ENCODE measurements around the gene MMRN1.
A peak's percentile ranks its signal among the peaks of the same experiment; 100 is the strongest.

MMRN1 gene, protein sequence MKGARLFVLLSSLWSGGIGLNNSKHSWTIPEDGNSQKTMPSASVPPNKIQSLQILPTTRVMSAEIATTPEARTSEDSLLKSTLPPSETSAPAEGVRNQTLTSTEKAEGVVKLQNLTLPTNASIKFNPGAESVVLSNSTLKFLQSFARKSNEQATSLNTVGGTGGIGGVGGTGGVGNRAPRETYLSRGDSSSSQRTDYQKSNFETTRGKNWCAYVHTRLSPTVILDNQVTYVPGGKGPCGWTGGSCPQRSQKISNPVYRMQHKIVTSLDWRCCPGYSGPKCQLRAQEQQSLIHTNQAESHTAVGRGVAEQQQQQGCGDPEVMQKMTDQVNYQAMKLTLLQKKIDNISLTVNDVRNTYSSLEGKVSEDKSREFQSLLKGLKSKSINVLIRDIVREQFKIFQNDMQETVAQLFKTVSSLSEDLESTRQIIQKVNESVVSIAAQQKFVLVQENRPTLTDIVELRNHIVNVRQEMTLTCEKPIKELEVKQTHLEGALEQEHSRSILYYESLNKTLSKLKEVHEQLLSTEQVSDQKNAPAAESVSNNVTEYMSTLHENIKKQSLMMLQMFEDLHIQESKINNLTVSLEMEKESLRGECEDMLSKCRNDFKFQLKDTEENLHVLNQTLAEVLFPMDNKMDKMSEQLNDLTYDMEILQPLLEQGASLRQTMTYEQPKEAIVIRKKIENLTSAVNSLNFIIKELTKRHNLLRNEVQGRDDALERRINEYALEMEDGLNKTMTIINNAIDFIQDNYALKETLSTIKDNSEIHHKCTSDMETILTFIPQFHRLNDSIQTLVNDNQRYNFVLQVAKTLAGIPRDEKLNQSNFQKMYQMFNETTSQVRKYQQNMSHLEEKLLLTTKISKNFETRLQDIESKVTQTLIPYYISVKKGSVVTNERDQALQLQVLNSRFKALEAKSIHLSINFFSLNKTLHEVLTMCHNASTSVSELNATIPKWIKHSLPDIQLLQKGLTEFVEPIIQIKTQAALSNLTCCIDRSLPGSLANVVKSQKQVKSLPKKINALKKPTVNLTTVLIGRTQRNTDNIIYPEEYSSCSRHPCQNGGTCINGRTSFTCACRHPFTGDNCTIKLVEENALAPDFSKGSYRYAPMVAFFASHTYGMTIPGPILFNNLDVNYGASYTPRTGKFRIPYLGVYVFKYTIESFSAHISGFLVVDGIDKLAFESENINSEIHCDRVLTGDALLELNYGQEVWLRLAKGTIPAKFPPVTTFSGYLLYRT

DNA sequence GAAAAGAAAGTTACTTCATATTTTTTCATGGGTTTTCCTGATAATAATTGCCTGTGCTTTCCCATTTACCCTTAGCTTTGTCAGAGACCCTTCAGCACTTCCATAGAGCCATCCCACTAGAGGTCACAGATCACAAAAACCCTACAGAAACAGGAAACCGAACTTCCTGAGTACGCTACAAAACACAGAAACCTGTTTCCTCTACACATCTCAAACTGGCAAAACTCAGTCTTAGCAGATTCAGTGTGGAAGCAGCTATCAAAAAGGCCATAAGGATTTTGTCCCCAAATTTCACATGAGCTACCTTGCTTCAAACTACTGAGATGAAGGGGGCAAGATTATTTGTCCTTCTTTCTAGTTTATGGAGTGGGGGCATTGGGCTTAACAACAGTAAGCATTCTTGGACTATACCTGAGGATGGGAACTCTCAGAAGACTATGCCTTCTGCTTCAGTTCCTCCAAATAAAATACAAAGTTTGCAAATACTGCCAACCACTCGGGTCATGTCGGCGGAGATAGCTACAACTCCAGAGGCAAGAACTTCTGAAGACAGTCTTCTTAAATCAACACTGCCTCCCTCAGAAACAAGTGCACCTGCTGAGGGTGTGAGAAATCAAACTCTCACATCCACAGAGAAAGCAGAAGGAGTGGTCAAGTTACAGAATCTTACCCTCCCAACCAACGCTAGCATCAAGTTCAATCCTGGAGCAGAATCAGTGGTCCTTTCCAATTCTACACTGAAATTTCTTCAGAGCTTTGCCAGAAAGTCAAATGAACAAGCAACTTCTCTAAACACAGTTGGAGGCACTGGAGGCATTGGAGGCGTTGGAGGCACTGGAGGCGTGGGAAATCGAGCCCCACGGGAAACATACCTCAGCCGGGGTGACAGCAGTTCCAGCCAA is at the start of gene MMRN1:
Gene MMRN1, plus strand, starts transcription at position 206 of the 902 bp plus-strand sequence. Its CDS starts 118 bp downstream, at position 324.
- DNase-seq, result no peak

DNA sequence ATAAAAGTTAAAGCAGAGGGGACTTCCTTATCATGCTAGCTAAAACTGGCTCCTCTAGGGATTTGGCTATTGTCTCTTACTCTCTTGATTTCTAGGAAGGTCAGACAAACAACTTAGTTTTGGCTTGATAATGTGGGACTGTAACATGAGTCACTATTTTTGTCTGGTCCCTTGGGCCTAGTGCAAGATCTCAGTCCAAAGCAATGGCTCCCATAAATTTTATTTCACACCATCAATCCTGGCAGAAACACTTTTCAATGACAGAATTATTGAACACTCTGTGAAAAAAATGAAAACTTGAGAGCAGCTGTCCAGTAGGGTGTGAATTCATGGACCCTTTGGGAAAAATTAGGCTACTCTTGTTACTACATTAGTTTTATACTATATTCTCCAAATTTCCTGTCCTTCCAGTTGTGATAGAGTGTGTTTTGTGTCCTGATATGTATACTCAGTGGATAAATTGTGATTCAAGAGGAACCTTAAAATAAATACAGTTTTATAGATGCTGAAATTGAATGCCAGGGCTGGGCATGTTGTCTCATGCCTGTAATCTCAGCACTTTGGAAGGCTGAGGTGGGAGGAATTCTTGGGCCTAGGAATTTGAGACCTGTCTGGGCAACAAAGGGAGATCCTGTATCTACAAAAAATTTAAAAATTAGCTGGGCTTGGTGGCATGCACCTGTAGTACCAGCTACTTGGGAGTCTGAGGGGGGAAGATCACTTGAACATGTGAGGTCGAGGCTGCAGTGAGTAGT is 46.9 kb upstream of the MMRN1 start:
- DNase-seq, result no peak

DNA sequence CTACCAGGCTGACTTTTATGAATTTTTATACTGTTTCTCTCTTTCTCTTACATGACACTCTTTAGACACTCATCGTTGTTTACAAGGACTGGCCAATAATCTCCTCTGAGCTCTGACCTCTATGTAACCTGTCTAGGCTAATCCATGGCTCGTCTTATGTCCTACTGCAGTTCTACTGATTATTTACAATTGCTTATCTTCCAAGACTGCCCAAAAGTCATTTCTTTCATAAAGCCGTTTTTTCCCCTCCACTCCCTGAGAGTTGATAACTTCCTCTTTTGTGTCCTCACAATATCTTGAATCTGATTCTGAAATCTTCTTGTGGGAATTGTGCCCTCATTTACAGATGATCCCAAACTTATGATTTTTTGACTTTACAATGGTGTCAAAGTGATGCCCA is 39.4 kb upstream of the MMRN1 start:
- DNase-seq, result no peak

DNA sequence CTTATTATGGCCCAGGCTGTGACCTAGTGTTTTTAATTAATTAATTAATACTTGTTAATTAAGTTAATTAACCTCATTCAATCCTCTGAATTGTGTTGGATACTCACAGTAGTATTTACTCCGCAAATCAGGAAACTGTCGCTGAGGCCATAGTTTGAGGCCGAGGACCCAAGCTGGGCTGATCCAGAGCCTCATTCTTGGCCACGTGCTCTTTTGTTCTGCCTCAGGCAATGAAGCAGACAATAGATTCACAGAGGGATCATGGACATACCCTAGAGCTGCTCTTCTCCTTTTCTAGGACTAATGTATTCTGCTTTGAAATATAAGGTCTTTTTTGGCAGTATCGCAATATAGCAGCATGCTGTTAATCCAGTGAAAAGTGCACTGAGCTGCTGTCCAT is 33.7 kb upstream of the MMRN1 start:
- DNase-seq, result no peak

DNA sequence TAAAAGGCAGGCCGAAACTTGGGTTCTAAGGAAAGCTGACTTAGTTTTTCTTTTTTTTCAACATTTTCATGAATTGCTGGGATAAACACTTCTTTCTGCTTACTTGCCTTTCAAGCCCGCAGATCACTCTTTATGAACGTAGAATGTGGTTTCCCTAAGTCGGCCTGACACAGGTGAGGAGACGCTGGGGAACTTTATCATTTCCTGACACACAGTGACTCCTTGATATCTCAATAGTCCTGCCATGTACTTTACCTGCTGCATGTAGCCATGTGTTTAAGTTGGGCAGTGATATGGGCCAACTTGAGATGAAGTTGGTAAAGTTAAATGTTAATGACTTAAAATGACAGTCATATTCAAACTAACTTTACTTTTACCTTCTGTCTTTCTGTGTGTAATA is 31.1 kb upstream of the MMRN1 start:
- DNase-seq, result no peak

DNA sequence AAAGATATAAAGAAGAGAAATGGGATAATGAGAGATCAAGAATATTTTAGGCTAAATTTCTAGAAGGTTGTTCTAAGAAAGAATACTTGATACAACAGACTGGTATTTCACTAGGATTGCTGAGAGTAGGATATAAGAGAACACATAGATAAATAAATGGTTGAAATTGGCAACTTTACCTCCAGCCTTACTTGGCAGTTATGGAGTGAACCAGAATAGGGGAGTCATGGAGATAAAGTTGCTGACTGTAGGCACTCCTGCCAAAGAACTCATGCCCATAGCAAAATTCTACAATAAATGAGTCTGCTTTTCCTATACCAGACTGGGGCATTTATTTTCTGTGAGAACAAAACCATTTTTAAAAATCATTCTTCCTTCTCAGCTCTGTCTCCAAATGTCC is 26.4 kb upstream of the MMRN1 start:
- no peak for DNase-seq

DNA sequence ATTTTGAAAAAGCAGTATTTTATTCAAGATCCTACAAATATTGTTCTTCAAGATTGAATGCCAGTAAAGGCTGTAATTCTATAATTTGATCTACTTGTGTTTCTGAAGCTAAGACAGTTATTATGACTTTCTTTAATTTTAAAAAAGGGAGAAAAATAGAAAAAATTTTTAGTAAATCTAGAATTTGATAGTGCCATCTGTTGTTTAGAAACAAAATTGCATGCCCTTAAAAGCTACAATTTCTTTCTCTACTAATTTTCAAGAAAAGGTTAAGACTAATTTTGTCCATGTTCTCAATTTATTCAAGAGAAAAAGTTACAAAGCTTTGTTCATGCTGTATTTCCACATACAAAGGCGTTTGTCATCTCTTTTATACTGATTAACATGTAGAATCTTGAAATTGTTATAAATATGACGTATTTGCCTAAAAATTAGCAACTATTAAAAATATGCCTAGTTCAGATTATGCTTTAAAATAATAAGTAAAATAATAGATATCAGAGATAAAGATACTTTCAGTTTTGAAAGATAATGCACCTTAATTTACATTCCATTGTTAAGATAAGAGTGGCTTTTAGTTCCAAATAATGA is 25.6 kb upstream of the MMRN1 start:
- no peak for DNase-seq

DNA sequence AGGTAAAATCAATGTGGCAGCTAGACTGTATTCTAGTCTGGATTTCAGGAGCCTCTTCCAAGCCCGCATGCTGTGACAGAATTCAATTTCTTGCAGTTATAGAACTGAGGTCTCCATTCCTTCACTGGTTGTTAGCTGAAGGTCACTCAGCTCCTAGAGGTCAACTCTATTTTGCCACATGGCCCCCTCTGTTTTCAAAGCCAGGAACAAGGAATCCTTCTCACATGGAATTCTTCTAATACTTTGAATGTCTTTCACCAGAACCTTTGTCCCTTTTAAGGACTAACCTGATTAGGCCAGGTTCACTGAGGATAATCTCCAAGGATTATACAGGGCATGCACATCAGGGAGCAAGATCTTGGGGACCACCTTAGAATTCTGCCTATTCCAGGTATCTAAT is 23.4 kb upstream of the MMRN1 start:
- DNase-seq, result no peak

DNA sequence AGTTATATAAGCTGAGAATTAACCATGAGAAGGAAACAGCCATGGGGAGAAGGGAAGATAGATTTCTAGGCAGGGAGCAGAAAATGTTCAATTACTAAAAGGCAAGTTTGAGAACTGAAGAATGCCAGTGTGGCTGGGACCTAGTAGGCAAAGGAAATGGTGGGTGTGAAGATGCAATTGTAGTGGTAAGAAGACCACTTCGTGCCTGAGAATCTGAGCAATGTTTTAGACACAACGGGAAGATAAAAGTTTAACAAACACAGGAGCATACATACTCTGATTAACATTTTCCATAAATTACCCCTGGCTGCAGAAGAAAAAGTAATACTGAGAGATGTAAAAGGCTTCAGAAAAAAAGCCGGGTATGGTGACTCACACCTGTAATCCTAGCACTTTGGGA is 18.1 kb upstream of the MMRN1 start:
- no peak for DNase-seq

DNA sequence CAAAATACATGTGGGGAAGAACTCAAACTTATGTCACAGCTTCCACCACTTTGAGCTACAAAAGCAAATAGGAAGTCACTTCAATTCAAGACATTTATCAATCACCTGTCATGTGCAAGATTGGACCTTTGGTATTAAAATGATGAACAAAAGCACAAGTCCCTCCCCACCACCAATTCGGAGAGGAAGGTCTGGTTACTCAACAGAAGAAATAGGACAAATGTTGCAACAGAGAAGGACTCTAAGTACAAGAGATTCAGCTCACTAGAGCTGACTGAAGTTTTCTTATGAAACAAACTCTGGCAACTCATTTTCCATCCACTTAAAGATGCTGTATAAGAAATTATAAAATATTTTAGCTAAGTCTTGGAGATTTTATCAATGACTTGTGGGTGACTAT is 16.0 kb upstream of the MMRN1 start:
- no peak for DNase-seq

DNA sequence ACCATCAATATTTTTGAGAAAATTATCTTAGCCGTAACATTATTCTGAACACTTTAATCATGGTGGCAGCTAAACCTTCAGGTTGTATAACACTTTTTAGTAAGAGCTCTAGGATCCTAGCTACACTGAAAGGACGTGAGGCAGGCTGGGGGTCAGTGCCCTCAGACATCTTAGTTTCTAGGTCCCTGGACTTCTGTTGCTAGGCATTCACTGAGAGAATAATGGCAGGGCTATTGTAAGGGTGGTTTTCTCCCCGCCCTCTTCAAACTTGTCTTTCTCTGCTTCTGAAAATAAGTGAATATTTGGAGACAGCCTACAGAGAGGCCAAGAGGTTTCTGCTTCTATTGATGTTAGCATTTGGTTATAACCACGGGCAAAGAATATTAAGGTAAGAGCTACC is 15.4 kb upstream of the MMRN1 start:
- no peak for DNase-seq

DNA sequence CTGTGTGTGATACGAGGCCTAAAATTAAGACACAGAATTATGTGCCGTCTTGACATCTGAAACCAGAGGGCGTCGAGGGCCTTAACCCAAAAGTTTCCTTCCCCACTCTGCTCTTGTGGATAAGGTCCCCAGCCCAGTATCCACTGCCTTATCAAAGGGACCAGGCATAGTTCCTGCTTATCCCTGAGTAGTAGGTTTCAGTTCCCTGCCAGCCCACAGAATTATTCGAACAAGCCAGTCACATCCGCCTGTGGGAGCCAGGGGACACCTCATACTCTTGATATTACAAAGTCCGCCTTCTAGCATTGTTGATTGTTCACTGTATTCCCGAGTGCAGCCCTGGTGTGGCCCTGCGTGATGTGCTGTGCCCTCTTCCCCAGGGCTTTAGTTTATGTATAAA is 5.4 kb upstream of the MMRN1 start:
- DNase-seq, result no peak

DNA sequence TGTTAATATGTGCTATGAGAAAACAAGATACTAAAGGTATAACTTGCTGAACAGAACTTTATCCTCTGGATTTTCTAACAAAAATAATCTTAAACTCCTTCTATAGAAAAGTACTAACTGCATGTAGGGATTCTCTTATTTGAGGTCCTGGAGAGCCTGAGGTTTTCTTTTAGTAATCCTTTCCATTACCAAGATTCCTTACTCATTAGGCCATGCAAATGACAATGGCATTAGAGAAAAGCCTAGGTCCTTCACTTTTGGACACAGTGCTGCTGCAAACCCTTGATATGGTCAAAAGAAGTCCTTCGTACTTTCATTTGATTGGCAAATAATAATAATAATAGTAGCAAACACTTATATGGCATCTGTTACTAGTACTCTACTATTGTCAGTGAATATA is 3.2 kb downstream of the MMRN1 start:
- no peak for DNase-seq

DNA sequence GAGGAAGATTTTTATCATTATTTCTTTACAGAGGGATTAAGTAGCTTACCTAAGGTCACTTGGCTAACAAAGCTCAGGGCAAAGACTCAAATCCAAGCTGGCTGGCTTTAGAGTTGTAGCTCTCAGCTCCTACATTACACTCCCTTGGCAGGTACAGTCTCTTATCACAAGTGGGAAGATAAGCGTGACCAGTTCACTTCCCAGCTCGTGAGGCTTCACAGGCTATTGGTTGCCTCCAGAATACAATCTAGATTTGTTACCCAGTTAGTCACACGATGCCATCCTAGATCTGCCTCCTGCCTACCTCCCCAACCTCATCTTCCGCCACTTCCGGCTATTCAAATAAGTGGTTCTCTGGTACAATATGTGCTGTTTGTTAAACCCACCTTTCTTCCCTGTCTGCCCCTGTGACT is 3.7 kb downstream of the MMRN1 start:
- DNase-seq, result no peak

DNA sequence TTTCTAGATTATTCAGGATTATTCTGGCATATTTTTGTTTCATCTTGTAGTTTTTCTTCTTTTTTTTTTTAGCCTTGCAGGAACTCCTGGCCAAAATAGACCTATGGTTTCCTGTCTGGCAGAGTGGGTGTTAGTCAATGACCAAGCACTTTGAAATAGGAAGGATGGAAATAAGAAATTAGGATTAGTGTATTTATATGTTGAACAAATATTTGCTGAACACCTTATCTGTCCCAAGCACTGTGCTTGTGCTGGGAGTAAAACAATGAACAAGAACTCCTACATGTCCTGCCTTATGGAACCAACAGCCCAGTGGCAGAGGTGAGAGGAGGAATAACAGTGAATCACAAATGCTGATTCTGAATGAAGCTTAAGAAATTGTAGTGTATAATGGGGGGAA is 4.5 kb downstream of the MMRN1 start:
- DNase-seq, result no peak

DNA sequence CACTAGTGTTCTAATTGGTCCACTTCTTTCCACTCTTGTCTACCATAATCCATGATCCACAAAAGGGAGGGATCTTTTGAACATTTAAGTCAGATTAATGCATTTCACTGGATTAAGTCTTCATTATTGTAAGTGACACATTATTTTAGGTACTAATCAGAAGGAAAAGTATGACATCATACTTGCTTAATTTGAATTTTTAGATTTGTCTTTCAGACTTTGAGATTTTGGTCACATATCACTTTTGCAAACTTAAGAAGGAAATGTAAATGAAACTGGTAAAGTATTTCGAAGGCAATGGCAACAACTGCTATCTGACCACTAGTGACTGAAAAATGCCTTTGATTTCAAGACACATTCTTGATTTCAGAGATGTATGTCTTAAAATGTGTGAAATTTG is 5.2 kb downstream of the MMRN1 start:
- no peak for DNase-seq

DNA sequence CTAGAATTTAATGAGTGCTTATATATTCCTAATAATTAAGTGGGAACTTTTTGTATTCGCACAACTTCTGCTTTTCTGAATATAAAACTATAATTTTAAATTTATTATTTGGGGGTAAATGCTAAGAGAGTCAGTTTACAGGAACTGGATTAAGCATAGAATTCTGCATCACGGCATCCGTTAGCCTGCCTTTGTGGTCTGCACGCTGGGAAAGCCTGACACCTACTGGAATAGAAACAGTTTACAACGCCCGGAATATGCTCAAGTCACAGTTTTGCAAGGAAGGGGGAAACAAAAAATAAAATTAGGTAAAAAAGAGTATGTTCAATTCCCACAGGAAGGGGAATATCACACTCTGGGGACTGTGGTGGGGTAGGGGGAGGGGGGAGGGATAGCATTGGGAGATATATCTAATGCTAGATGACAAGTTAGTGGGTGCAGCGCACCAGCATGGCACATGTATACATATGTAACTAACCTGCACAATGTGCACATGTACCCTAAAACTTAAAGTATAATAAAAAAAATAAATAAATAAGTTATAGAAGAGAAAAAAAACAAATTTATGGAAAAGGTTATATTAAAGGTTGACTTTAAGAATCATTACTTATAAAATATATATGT is 7.3 kb downstream of the MMRN1 start:
- DNase-seq, result peak; percentile 49

DNA sequence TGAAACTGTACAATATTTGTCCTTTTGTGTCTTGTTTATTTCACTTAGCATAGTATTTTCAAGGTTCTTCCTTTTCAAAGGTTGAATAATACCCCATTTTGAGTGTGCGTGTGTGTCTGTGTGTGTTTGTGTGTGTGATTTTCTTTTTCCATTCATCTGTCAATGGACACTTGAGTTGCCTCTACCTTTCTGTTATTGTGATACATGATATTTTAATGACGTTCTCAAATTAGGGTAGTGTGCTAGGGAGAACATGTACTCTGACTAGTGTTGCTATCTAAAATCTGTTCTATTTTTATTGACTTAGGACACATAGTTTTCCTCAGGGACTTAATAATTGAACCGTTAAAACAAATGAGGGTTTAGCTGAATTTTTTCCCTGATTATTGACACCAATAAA is 9.9 kb downstream of the MMRN1 start:
- DNase-seq, result peak; percentile 47

DNA sequence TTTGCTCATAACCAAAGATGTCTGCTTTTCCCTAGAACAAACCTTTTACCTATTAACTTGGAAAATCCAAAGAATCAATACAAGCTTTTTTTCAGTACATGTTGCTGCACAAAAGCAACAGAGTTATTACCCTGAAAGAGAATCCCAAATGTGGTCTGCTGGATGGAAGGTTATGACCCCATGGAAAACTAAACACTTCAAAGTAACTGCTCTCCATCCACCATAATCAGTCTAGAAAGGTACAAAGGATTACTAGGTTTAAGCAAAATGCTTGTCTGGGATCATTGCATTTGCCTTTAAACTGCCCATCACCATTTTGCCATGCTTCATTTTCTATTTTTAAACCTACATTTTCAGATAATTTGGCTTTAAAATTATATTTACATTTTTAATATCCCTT is 11.7 kb downstream of the MMRN1 start:
- no peak for DNase-seq

DNA sequence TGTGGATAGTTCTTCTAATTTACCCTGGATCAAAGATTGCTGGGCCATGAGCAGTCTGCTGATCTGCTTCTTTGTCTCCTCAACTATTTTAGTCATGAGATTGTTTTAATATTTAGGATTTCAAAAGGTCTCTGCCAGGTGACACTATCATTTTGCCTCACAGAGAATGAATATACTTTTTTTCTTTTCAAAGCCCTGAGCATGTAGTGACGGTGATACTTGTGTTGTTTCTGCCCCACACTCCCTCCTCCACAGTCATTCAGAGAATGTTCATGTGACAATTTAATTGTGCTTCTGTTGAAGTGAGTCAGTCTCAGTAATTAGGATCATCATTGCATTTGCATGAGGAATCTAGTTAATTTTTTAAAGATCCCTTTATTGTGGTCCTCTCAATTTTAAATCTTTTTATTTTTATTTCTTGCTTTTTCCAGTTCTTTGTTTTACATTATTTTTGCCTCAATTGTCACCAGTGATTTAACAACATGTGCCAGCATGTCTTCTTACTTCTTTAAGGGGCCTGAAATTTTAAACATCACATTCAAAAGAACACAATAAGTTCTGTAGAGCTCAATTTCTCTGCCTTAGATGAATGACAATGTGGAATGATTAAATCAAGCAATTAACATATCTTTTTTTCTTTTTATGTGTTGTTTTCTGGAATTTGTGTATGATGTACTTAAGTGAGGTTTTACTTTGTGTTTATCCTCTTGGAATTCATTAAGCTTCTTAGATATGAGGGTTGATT is 12.3 kb downstream of the MMRN1 start:
- no peak for DNase-seq

All from NCI-H2029 treated with DMSO at 0.1 percent for 48 hours (cell line).